Measurements from ENCODE around the gene HYOU1. TPM values are rescaled to one million over a fixed set of nuclear protein-coding genes. Genes with fewer than 3 reads are reported as not detected.
A peak's percentile ranks its signal among the peaks of the same experiment; 100 is the strongest.

HYOU1 gene
- polyA plus RNA-seq, 1 experiment: 123 TPM

DNA sequence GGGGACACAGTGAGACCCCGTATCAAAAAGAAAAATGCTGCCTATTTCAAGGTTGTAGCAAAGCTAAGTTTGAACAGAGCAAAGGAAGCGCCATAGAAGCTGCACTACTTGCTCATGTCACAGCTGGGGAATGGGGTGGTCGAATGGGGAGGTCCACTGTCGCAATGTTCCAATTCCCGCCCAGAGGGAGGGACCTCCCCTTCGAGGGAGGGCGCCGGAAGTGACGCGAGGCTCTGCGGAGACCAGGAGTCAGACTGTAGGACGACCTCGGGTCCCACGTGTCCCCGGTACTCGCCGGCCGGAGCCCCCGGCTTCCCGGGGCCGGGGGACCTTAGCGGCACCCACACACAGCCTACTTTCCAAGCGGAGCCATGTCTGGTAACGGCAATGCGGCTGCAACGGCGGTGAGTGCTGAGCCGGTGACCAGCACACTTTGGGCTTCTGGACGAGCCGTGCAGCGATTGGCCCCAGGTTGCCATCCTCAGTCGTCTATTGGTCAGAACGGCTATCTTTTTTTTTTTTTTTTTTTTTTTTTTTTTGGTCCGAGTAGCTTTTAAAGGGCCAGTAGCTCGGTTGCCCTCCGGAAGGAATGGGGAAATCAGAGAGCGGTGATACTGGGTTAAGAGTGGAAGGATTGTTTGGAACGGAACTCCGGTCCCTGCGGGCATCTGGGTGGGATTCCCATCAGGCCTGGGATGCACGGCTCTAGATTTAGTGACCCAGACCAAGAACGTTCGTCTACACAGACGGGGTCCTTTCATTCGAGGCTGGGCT, 27.8 kb upstream of the HYOU1 start, which contains the start of gene HMBS:
Gene HMBS, plus strand, starts transcription at position 219 of the 774 bp plus-strand sequence. Its CDS starts 153 bp downstream, at position 372.
- CTCF ChIA-PET: interaction anchor here (0.9 to 2.5 kb wide), 6 partner anchors 9 to 542 kb away, joined by 3 to 14 read pairs (median 3); a partner anchor contains a TSS
- Histone ChIP-seq H3K36me3 (ENCODE audit: control insufficient read depth, insufficient read depth, low read length) (peaks cover 18% of the 10 kb centered on the region), H3K27me3 (ENCODE audit: control insufficient read depth, insufficient read depth, low read length) (no peaks in the 10 kb centered on the region), H3K4me3 (ENCODE audit: low read depth, low read length) (peak within 1 kb of the TSS; percentile 78)
- TF ChIP-seq, protein P1, sequence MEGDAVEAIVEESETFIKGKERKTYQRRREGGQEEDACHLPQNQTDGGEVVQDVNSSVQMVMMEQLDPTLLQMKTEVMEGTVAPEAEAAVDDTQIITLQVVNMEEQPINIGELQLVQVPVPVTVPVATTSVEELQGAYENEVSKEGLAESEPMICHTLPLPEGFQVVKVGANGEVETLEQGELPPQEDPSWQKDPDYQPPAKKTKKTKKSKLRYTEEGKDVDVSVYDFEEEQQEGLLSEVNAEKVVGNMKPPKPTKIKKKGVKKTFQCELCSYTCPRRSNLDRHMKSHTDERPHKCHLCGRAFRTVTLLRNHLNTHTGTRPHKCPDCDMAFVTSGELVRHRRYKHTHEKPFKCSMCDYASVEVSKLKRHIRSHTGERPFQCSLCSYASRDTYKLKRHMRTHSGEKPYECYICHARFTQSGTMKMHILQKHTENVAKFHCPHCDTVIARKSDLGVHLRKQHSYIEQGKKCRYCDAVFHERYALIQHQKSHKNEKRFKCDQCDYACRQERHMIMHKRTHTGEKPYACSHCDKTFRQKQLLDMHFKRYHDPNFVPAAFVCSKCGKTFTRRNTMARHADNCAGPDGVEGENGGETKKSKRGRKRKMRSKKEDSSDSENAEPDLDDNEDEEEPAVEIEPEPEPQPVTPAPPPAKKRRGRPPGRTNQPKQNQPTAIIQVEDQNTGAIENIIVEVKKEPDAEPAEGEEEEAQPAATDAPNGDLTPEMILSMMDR (IDR thresholded peaks at IDR 0.05; ENCODE audit: insufficient read depth, low read depth, low read length): no peak
- POLR2A ChIA-PET: interaction anchor here (0.6 to 1.4 kb wide), 9 partner anchors 10 to 253 kb away, joined by 3 to 28 read pairs (median 6); partner anchors contain the start of gene VPS11
- peak; percentile 74 for DNase-seq (ENCODE audit: low read depth)

DNA sequence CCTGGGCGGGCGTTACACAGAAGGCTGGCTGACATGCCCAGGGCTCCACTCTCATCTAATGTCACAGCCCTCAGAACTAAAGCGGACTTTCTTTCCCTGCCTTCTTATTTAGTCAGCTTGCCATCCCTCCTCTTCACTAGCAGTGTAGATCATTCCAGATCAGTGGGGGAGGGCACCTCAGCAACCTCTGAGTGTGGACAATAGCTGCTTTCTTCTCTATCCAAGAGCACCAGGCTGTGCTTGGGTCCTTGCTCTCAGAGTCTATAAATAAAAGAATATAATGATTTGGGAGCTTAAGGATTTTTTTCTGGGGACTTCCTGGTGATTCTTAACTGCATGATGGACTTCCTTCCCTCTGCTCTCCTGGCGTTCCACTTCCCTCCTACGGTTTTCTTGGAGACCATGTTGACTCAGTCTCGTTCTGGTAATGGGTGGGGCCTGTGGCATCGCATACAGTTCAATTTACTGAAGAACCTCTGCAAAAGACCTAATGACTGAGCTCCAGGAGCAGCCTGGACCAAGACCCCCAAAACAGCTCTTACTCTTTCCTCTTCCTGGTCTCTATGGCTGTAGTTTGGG, 24.8 kb upstream of the HYOU1 start:
- no peaks in the 10 kb centered on the region for H3K27me3 ChIP-seq (ENCODE audit: control insufficient read depth, insufficient read depth, low read length)
- TF ChIP-seq, protein P1 (IDR thresholded peaks at IDR 0.05; ENCODE audit: insufficient read depth, low read depth, low read length): no peak
- no peak for DNase-seq (ENCODE audit: low read depth)
- CTCF ChIA-PET: no interaction called here
- POLR2A ChIA-PET: no interaction called here
- H3K4me3 ChIP-seq (ENCODE audit: low read depth, low read length): no peak overlapping the region
- peaks cover 37% of the 10 kb centered on the region for H3K36me3 ChIP-seq (ENCODE audit: control insufficient read depth, insufficient read depth, low read length)

DNA sequence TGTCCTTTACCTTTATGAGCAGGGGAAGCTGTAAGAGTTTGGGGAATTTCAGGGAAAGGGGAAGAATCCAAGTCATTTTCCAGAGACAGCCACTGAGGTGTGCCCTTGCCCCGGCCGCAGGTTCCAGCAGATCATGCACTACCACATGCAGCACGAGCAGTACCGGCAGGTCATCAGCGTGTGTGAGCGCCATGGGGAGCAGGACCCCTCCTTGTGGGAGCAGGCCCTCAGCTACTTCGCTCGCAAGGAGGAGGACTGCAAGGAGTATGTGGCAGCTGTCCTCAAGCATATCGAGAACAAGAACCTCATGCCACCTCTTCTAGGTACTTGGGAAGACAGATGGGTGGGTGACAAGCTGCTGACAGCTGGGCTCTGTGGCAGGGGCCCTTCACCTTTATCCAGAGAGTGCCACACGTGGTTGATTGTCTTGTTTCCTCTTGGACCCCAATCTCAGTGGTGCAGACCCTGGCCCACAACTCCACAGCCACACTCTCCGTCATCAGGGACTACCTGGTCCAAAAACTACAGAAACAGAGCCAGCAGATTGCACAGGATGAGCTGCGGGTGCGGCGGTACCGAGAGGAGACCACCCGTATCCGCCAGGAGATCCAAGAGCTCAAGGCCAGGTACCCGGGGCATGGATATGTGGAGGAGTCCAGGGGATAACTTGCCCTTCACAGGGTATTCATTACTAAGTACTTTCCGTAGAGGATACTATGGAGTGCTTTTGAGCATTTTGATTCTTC, 21.8 kb upstream of the HYOU1 start:
- TF ChIP-seq, protein P1 (IDR thresholded peaks at IDR 0.05; ENCODE audit: insufficient read depth, low read depth, low read length): no peak
- POLR2A ChIA-PET: no interaction called here
- DNase-seq (ENCODE audit: low read depth): no peak
- no peak overlapping the region for H3K4me3 ChIP-seq (ENCODE audit: low read depth, low read length)
- H3K36me3 ChIP-seq (ENCODE audit: control insufficient read depth, insufficient read depth, low read length): peaks cover 39% of the 10 kb centered on the region
- CTCF ChIA-PET: interaction anchor here (0.9 kb wide), 1 partner anchor 11 kb away, joined by 3 read pairs; the partner anchor contains the start of gene VPS11
- H3K27me3 ChIP-seq (ENCODE audit: control insufficient read depth, insufficient read depth, low read length): no peaks in the 10 kb centered on the region

DNA sequence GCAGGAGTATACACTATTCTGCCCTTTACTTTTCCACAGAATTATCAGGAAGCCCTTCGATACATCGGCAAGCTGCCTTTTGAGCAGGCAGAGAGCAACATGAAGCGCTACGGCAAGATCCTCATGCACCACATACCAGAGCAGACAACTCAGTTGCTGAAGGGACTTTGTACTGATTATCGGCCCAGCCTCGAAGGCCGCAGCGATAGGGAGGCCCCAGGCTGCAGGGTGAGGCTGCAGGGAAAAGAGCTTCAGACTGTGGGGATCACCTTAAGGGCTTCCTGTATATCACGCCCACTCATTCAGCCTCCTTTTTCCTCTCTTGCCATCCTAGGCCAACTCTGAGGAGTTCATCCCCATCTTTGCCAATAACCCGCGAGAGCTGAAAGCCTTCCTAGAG, 20.8 kb upstream of the HYOU1 start:
- CTCF ChIA-PET: no interaction called here
- no peak overlapping the region for H3K4me3 ChIP-seq (ENCODE audit: low read depth, low read length)
- TF ChIP-seq, protein P1 (IDR thresholded peaks at IDR 0.05; ENCODE audit: insufficient read depth, low read depth, low read length): no peak

More for the DNA sequence above, 20.8 kb upstream of the HYOU1 start:
- Histone ChIP-seq H3K27me3 (ENCODE audit: control insufficient read depth, insufficient read depth, low read length) (no peaks in the 10 kb centered on the region), H3K36me3 (ENCODE audit: control insufficient read depth, insufficient read depth, low read length) (peaks cover 48% of the 10 kb centered on the region)
- no peak for DNase-seq (ENCODE audit: low read depth)
- POLR2A ChIA-PET: no interaction called here
